Stimulated activated CD8-positive, alpha-beta memory T cell treated with anti-CD3 and anti-CD28 coated beads, Interleukin-7, amount 100 ng/mL, for 1 hour (primary cell): ENCODE measurements around the gene RIT2.

Source experiments
- DNase-seq, 2 donors: peaks; one replicate each; pipeline ENCODE4 v3.0.0-alpha.2; 2020; ENCODE audit warnings: low read depth in 2 of 2

RIT2 gene

GRCh38 chr18:43115076-43115921 lies at the start of gene RIT2:
Gene RIT2, minus strand, starts transcription at chr18:43115685.
- DNase-seq = no peak

GRCh38 chr18:43161528-43161927 lies 46.0 kb upstream of the RIT2 start:
- no peak for DNase-seq

- DNase-seq = no peak
These were observed 45.0 kb upstream of the RIT2 start for GRCh38 chr18:43160509-43160908.

DNA sequence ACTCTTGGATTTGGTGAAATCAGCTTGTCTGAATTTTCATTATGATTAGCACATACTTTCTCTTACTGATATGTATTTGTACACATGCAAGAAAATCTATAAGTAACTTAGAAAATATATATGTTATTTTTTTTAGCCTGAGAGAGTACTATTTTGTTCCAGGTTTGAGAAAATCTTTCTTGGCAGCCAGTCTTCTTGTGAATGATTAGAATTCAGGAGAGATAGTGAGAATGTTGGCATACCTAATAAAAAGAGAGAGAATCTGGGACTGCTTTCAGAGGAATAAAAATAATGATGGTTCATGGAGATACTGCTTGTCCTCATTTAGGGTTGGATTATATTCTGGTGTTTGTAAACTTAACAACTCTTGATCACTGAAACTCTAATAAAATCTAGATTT lies 44.4 kb upstream of the RIT2 start:
- DNase-seq = no peak

GRCh38 chr18:43159086-43159770 lies 43.7 kb upstream of the RIT2 start:
- no peak for DNase-seq

- DNase-seq = no peak
These were observed 42.9 kb upstream of the RIT2 start for GRCh38 chr18:43158381-43158780.

DNA sequence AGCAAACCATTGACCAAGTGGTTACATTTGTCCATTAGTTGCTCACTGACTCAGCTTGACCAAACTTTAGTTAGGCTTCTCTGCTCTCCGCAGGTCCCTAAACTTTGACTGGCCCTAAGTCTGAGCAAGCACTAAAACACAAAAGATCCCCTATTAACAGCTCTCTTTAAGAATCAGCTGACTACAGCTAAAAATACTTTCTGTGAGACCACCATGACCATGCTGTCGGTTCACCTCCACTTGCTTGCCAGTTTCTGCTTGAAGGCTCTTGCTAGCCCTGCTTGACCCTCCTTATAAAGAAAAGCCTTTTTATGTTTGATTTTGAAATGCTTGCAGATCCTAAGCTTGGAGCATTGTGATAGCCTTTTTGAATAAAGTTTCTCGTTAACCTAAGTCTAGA lies 40.4 kb upstream of the RIT2 start:
- DNase-seq = no peak

GRCh38 chr18:43148231-43148630 lies 32.7 kb upstream of the RIT2 start:
- DNase-seq = no peak

DNA sequence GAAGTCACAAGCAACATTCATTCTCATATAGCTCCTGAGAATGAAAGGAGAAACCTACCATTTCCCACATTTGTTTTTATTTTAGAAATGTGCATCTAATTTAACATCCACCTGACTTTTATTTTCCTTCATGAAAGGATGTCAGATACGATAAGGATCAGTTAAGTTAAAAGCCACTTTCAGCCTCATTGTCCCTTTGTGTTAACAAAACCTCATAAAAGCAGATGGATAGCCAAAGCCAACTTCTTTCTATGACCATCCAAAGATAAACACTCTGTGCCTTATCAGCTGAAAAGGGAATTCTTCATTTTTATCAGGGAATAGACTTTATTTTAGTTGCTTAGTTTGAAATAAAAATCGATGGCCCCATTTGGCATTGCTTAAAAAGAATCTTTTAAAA lies 25.7 kb upstream of the RIT2 start:
- no peak for DNase-seq

DNA sequence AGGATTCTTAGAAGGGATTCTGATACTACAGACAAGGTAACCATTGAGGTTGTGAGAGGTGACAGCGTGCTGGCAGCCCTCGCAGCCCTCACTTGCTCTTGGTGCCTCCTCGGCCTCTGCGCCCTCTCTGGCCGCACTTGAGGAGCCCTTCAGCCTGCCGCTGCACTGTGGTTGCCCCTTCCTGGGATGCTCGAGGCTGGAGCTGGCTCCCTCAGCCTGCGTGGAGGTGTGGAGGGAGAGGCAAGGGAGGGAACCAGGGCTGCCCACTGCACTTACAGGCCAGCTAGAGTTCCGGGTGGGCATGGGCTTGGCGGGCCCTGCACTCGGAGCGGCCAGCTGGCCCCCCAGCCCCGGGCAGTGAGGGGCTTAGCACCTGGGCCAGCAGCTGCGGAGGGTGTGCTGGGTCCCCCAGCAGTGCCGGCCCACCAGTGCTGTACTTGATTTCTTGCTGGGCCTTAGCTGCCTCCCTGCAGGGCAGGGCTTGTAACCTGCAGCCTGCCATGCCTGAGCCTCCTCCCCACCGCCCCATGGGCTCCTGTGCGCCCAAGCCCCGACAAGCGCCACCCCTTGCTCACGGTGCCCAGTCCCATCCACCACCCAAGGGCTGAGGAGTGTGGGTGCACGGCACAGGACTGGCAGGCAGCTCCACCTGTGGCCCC lies 23.9 kb upstream of the RIT2 start:
- DNase-seq = no peak

DNA sequence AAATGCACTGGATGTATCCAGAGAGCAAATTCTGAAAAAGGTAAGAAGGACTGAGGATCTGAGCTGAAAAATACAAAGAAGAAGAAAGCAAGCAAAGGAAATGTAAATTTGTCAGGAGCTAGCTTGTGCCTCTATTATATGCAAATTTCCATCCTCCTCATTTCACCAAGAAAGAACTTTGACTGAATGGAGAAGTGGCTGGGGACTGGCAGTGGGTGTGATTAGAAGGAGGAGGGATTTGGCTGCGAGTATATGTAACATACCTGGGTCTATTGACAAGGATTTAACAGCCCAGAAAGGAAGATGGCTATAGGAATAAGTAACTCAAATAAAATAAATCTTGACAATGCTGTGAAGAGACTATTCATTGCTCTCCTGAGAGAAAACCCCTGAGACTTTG lies 19.4 kb upstream of the RIT2 start:
- no peak for DNase-seq

DNA sequence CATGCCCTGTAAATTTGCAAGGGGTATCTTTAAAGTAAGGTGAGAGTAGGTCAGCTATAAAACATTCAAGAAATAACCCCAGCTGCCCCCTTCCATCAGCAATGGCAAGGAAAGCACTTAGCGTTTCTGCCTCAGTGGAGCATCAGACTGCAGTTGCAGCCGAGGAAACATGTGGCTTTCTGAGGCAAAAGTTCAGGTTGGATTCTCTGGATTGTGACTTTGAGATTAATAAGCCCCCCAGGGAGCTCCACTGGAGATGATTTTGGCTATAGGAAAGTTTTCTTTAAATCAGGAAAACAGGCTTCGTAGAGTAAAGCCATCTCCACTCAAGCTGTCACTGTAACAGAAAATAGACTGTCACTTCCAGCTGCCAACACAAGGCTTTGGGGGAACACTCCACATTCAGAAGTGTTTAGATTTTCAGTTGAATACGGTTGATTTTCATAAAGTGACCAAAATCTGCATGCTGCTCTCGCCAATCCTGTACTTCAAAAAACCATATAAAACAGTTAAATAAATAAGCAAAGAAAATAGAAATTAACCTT lies 15.3 kb upstream of the RIT2 start:
- no peak for DNase-seq

GRCh38 chr18:43129946-43130524 lies 14.6 kb upstream of the RIT2 start:
- DNase-seq = no peak

DNA sequence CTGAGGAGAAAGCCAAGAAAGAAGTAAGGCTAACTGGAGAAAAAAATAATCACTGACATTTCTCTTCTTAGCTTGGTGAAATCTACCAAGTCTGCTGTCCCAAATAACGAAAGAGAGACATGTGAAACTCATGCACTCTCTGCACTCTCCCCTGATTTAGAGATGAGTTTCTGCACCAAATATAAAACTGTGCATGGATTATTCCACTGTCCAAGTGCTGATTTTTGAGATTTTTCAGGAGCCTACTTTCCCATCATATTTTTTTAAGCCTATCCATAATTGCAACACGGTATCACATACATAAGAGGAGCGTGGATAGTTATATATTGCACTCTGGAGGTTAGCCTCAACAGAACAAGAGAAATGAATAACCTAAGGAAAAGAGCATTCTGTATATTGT lies 10.0 kb upstream of the RIT2 start:
- no peak for DNase-seq

DNA sequence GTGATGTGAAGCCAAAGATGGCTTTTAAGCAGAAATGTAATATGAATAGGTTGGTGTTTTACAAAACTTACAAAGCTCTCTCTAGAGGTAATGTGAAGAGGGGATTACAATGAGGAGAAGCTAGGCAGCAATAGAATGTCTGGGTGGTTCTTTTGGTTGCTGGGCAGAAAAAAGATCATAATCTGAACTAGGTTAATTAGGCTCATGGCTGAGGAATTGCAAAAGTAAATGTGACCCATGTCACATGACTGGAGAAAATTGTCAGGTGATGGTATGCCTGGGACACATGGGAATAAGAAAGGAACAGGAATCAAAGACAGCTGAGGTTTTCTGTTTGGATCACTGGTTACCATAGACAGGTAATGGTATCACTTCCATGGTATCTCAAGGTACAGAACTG lies 7.5 kb upstream of the RIT2 start:
- DNase-seq = no peak

- DNase-seq = no peak
These were observed 1.3 kb upstream of the RIT2 start for GRCh38 chr18:43116699-43117294.

GRCh38 chr18:43113220-43113895 lies 2.1 kb downstream of the RIT2 start:
- no peak for DNase-seq

DNA sequence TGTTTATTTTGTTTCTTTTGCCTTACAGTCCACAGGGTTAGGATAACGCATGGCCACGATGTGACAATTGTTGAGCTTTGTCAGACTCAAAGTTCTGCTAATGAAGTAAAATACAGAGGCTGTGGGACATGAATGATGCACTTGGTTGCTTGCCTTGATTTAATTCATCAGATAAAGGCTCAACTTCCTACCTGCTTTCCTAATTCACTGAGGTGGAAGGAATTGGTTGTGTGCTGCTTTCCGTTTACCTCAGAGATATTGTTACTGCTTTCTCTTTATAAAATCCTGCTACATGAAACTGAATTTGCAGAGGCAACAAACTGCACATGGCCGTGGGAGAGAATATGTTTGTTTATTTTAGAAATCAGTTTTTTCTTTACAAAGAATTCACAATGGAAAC lies 6.6 kb downstream of the RIT2 start:
- no peak for DNase-seq

DNA sequence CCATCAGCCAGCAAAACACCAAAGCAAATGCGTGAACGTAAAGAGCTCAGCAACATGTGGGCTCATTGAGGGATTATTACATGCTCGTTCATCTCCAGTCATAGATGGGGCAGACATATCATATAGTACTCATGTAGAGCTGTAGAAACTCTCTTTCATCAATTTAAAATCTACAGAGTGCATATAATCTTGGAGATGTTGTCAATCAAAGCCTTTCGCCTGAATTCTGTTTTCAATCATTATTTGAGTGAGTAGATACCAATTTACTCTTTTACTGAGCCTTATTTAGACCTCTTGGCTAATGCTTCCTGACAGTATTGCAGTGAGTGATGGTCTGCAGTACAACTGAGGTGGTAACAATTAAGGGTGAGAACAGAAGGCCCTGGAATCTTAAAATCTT lies 7.0 kb downstream of the RIT2 start:
- no peak for DNase-seq

- no peak for DNase-seq
These were observed 21.8 kb downstream of the RIT2 start for GRCh38 chr18:43093646-43094045.

- no peak for DNase-seq
These were observed 22.9 kb downstream of the RIT2 start for GRCh38 chr18:43092539-43092938.
